K562 (cell line): ENCODE results near the gene IL1RN. TPM values are rescaled to one million over a fixed set of nuclear protein-coding genes. Genes with fewer than 3 reads are reported as not detected.
A peak's percentile ranks its signal among the peaks of the same experiment; 100 is the strongest.

Source experiments
- ATAC-seq: fragments of 200-7000 bp; cut with Tn5 transposase; 3 replicates; pipeline ENCODE4 v1.9.1; 2020; ENCODE audit warnings: moderate library complexity
- BruUV-seq: library from RNA; stranded (reverse); fragments of 400-500 nt; replicated peaks from 2 replicates; lab custom pipeline; 2021; lab: Mats Ljungman, UMichigan
- CTCF ChIA-PET: fragments of 300-600 bp; formaldehyde crosslinking; extraction: SDS; loops from one replicate; lab custom pipeline; 2021; ENCODE audit warnings: low intra/inter-chr PET ratio; lab: Yijun Ruan, JAX
- POLR2A ChIA-PET: fragments of 300-600, 350-650 bp; sonication (Branson Sonifier 250); formaldehyde crosslinking; extraction: SDS; loops from one replicate; lab custom pipeline; 2021; ENCODE audit warnings: antibody characterized with exemption, inconsistent platforms; lab: Yijun Ruan, JAX
- DNase-seq, 4 experiments: peaks; one replicate each; pipeline versions ENCODE4 v3.0.0 to v3.0.0-alpha.2; 2011 to 2018; ENCODE audit warnings: low spot score in 3 of 4, mixed read lengths in 3 of 4; ENCODE audit errors: extremely low read depth in 1 of 4
- FAIRE-seq: peaks from 2 replicates; lab custom pipeline; 2011; peaks lifted over from hg19 to GRCh38; lab: Jason Lieb, UNC
- H2AFZ ChIP-seq: 2 replicates; pipeline ENCODE4 v1.6.0; 2011; ENCODE audit warnings: low read depth, low read length, control low read depth, inconsistent platforms
- H3K27ac ChIP-seq: fragments of 200-600 bp; 3 replicates; pipeline ENCODE4 v1.8.0; 2011; ENCODE audit warnings: low read depth, mild to moderate bottlenecking, control low read depth, inconsistent platforms, low read length, moderate library complexity, mixed read lengths; ENCODE audit errors: extremely low read depth
- H3K27me3 ChIP-seq, 2 experiments: fragments of 300-600 bp in 1 of 2; 2 replicates in 1 of 2; 3 replicates in 1 of 2; pipeline versions ENCODE4 v1.6.0 to v1.8.0; 2011; ENCODE audit warnings: inconsistent platforms in 2 of 2, low read length in 2 of 2, mild to moderate bottlenecking in 1 of 2, mixed read lengths in 1 of 2, moderate library complexity in 1 of 2; ENCODE audit not compliant: control insufficient read depth in 2 of 2, insufficient read depth in 2 of 2
- H3K36me3 ChIP-seq: fragments of 300-600 bp; 3 replicates; pipeline ENCODE4 v1.8.0; 2011; ENCODE audit warnings: mild to moderate bottlenecking, low read length, inconsistent platforms; ENCODE audit not compliant: control insufficient read depth, insufficient read depth
- H3K4me1 ChIP-seq, 2 experiments: fragments of 200-600 bp in 1 of 2; replicated peaks in 1 of 2; 2 replicates in 1 of 2; 3 replicates in 1 of 2; pipeline versions ENCODE4 v1.5.1 to v1.8.0; 2011; ENCODE audit warnings: inconsistent platforms in 2 of 2, low read length in 2 of 2, mild to moderate bottlenecking in 1 of 2, mixed read lengths in 1 of 2, moderate library complexity in 1 of 2; ENCODE audit not compliant: control insufficient read depth in 2 of 2, insufficient read depth in 2 of 2
- H3K4me2 ChIP-seq: 2 replicates; pipeline ENCODE4 v1.6.1; 2011; ENCODE audit warnings: low read length, control low read depth, inconsistent platforms, mixed read lengths; ENCODE audit not compliant: insufficient read depth
- H3K4me3 ChIP-seq: fragments of 200-600 bp; sonication (generic), shearing (Covaris generic); 2 replicates; pipeline ENCODE4 v1.5.1; 2016; ENCODE audit warnings: control low read depth, inconsistent platforms
- H3K79me2 ChIP-seq: fragments of 200-600 bp; 3 replicates; pipeline ENCODE4 v1.8.0; 2011; ENCODE audit warnings: low read length, inconsistent platforms; ENCODE audit not compliant: control insufficient read depth, insufficient read depth
- H3K9ac ChIP-seq, 2 experiments: 2 replicates each; pipeline versions ENCODE4 v1.6.0 to v1.6.1; 2011; ENCODE audit warnings: low read depth in 2 of 2, low read length in 2 of 2, control low read depth in 1 of 2, inconsistent platforms in 1 of 2, mild to moderate bottlenecking in 1 of 2, mixed read lengths in 1 of 2; ENCODE audit not compliant: insufficient read depth in 1 of 2
- H3K9me1 ChIP-seq: one replicate; pipeline ENCODE4 v1.6.0; 2011; ENCODE audit warnings: inconsistent platforms, mild to moderate bottlenecking, low read length, moderate library complexity; ENCODE audit not compliant: control insufficient read depth, insufficient read depth
- H3K9me3 ChIP-seq: replicated peaks from 2 replicates; pipeline ENCODE4 v1.5.1; 2011; ENCODE audit warnings: low read depth, low read length, inconsistent platforms; ENCODE audit not compliant: control insufficient read depth, insufficient read depth
- H4K20me1 ChIP-seq: replicated peaks from 2 replicates; pipeline ENCODE4 v1.6.1; 2011; ENCODE audit warnings: low read length, inconsistent platforms, mixed read lengths; ENCODE audit not compliant: control insufficient read depth, insufficient read depth
- CCNT2 ChIP-seq: IDR thresholded peaks from 2 replicates; pipeline ENCODE4 v1.6.1; 2011; ENCODE audit warnings: borderline replicate concordance, low read depth, mild to moderate bottlenecking, moderate library complexity, mixed read lengths, low read length; ENCODE audit not compliant: insufficient read length; ENCODE audit errors: extremely low read depth
- HSF4 ChIP-seq: fragments of 250-450 bp; sonication (Bioruptor Pico); IDR thresholded peaks from 2 replicates; pipeline ENCODE4 v2.1.2; 2022; ENCODE audit warnings: mild to moderate bottlenecking, moderate library complexity, borderline replicate concordance
- MAZ ChIP-seq, 2 experiments: fragments of 450-650 bp in 1 of 2; sonication (generic) in 1 of 2; formaldehyde crosslinking; IDR thresholded peaks in 1 of 2; conservative IDR thresholded peaks in 1 of 2; 2 replicates each; pipeline versions ENCODE4 v1.4.0 to v1.5.0; 2020; ENCODE audit warnings: mild to moderate bottlenecking in 1 of 2, missing genetic modification reagents in 1 of 2
- MECOM ChIP-seq: fragments of 250-450 bp; sonication (Bioruptor Pico); IDR thresholded peaks from 2 replicates; pipeline ENCODE4 v1.8.0; 2022; ENCODE audit warnings: inconsistent platforms
- NR2C1 ChIP-seq, 2 experiments: fragments of 450-650 bp; IDR thresholded peaks; 2 replicates each; pipeline ENCODE4 v1.6.1; 2017; ENCODE audit warnings: mild to moderate bottlenecking in 2 of 2, antibody characterized with exemption in 1 of 2, inconsistent platforms in 1 of 2, missing compliant biosample characterization in 1 of 2, missing genetic modification characterization in 1 of 2
- SMARCE1 ChIP-seq: fragments of 450-650 bp; IDR thresholded peaks from 2 replicates; pipeline ENCODE4 v1.7.1; 2016; ENCODE audit warnings: mild to moderate bottlenecking
- ZNF316 ChIP-seq: fragments of 450-650 bp; IDR thresholded peaks from 2 replicates; pipeline ENCODE4 v1.6.1; 2016
- WGBS: fragments of 100-300 bp; shearing (Covaris generic); methylation state at CpG from one replicate; pipeline ENCODE4 v1.1.6; 2016; ENCODE audit warnings: low coverage, mixed read lengths; ENCODE audit not compliant: insufficient coverage; ENCODE audit errors: missing lambda C conversion rate; 5-methylcytosine and 5-hydroxymethylcytosine counted together
- in situ Hi-C: fragments of 300-500 bp; cut with MboI; formaldehyde crosslinking; loops from 4 replicates; pipeline ENCODE4 v1.15.0; 2018; ENCODE audit warnings: inconsistent platforms, mixed read lengths
- intact Hi-C: fragments of 100-400 bp; cut with micrococcal nuclease; formaldehyde crosslinking; loops from 2 replicates; pipeline ENCODE4 v1.14.2; 2022
- polyA plus RNA-seq, 8 experiments: library from polyadenylated mRNA; depleted of rRNA in 4 of 8; stranded (reverse) in 5 of 8; unstranded in 3 of 8; fragments of >200 nt; fragmentation: Nextera tagmentation in 2 of 8; fragmentation: Illumina TruSeq in 1 of 8; extraction: Ambion mirVana in 2 of 8; extraction: Trizol in 1 of 8; gene quantifications; 2 replicates each; pipeline versions ENCODE4 v1.2.1 to v1.2.3, GENCODE V29; 2011 to 2014; ENCODE audit warnings: inconsistent platforms in 1 of 8, missing spikeins in 1 of 8
- total RNA-seq, 7 experiments: library from RNA; depleted of rRNA in 6 of 7; stranded (reverse); fragments of >200 nt in 6 of 7; fragmentation: Illumina TruSeq in 2 of 7; extraction: Trizol in 2 of 7; gene quantifications; 2 replicates each; pipeline versions ENCODE4 v1.2.1 to v1.2.3, GENCODE V29; 2011 to 2021; ENCODE audit warnings: low replicate concordance in 1 of 7

The IL1RN gene
- total and polyA plus RNA-seq, 9 of the 15 experiments (the other 6 are each of a cell fraction or from before 2014, with no cell fraction given), result 0.13 TPM; not detected in 8

- intact Hi-C loops, result loop anchor here (5.0 kb wide), 1 partner anchor 34 kb away; no protein-coding TSS in a partner anchor
- in situ Hi-C loops, result no loop called here
- Histone ChIP-seq H3K4me3 (no peak overlapping the region), H3K9ac (no peak overlapping the region), H3K4me1 (peaks cover 30 to 35% of the 10 kb centered on the region in 2 experiments), H3K27ac (no peak overlapping the region), H2AFZ (no peak overlapping the region), H3K4me2 (no peak overlapping the region), H3K9me3 (no peaks in the 10 kb centered on the region), H3K27me3 (no peaks in the 10 kb centered on the region), H4K20me1 (no peaks in the 10 kb centered on the region), H3K79me2 (peaks cover 27% of the 10 kb centered on the region), H3K36me3 (peaks cover 6% of the 10 kb centered on the region; the same call in 1 of the 3 replicates), H3K9me1 (peaks cover 2% of the 10 kb centered on the region)
- POLR2A ChIA-PET, result interaction anchor here (0.6 to 1.1 kb wide), 3 partner anchors 10 to 64 kb away, joined by 4 read pairs; no protein-coding TSS in a partner anchor
- 66% methylated on average over 8 of the region's 8 CpGs for WGBS
- ATAC-seq (no peak), DNase-seq (no peak), FAIRE-seq (no peak)
- no peak for TF ChIP-seq HSF4 (CRISPR knock-in tag)
- no peak for TF ChIP-seq SMARCE1
- TF ChIP-seq NR2C1 (IDR thresholded peaks at IDR 0.05), result no peak
- TF ChIP-seq NR2C1 (tag; IDR thresholded peaks at IDR 0.05), result 0 out of 2 replicates have a peak, but pooled peaks have one; percentile 19
- no peak for TF ChIP-seq MECOM (CRISPR knock-in tag)
- TF ChIP-seq CCNT2, result no peak
- TF ChIP-seq ZNF316, result peak; percentile 33; the same call in 1 of the 2 replicates
- TF ChIP-seq MAZ (CRISPR knock-in tag; conservative IDR thresholded peaks at IDR 0.05 in 1 of 2, IDR thresholded peaks at IDR 0.05 in 1 of 2), result no peak
- CTCF ChIA-PET, result no interaction called here
- BruUV-seq, result no TSS peak
These were observed 44.1 kb downstream of the IL1RN start for GRCh38 chr2:113171334-113172075.
